Esophagus (tissue), 2 donors: ENCODE data around the gene RPRD1A. TPM values are rescaled to one million over a fixed set of nuclear protein-coding genes. Genes with fewer than 3 reads are reported as not detected.
"Not testable (repeated sequence)": the region's sequence is repeated elsewhere in the genome, so short reads cannot be mapped to it uniquely, and the experiment has no call there.

ENCODE experiments used
- H3K27ac ChIP-seq, 2 donors: one replicate each; pipeline ENCODE4 v1.5.1; 2013; ENCODE audit warnings: low read depth in 2 of 2, mild to moderate bottlenecking in 2 of 2, inconsistent platforms in 1 of 2, low read length in 1 of 2, moderate library complexity in 1 of 2
- H3K27me3 ChIP-seq, 2 donors: one replicate each; pipeline ENCODE4 v1.6.1; 2013; ENCODE audit warnings: low read length in 2 of 2, control low read depth in 1 of 2, mild to moderate bottlenecking in 1 of 2; ENCODE audit not compliant: insufficient read depth in 2 of 2, control insufficient read depth in 1 of 2
- H3K36me3 ChIP-seq, 2 donors: one replicate each; pipeline ENCODE4 v1.6.1; 2013; ENCODE audit warnings: low read length in 1 of 2; ENCODE audit not compliant: control insufficient read depth in 2 of 2, insufficient read depth in 2 of 2
- H3K4me1 ChIP-seq, 2 donors: one replicate each; pipeline ENCODE4 v1.6.1; 2013; ENCODE audit warnings: low read length in 1 of 2; ENCODE audit not compliant: control insufficient read depth in 2 of 2, insufficient read depth in 2 of 2
- H3K4me3 ChIP-seq, 2 donors: one replicate each; pipeline ENCODE4 v1.5.1; 2013; ENCODE audit warnings: low read length in 2 of 2, mild to moderate bottlenecking in 2 of 2, low read depth in 1 of 2, moderate library complexity in 1 of 2
- H3K9me3 ChIP-seq, 2 donors: one replicate each; pipeline ENCODE4 v1.6.1; 2013; ENCODE audit warnings: mild to moderate bottlenecking in 2 of 2, low read depth in 1 of 2, low read length in 1 of 2, moderate library complexity in 1 of 2; ENCODE audit not compliant: control insufficient read depth in 2 of 2, insufficient read depth in 1 of 2
- WGBS, 2 donors: extraction: QIAGEN DNeasy Blood & Tissue Kit; methylation state at CpG; one replicate each; pipeline ENCODE4 v1.1.7; 2013; 5-methylcytosine and 5-hydroxymethylcytosine counted together
- polyA plus RNA-seq, 2 donors: library from polyadenylated mRNA; stranded (reverse); fragments of 200-250 nt; gene quantifications; one replicate each; pipeline ENCODE4 v1.2.3, GENCODE V29; 2013
- donor health status: healthy with polysubstance abuse.
- donor health status: Bipolar disorder and iron deficiency.

Gene RPRD1A
- polyA plus RNA-seq, 2 donors = 14.8 to 15.0 TPM

DNA sequence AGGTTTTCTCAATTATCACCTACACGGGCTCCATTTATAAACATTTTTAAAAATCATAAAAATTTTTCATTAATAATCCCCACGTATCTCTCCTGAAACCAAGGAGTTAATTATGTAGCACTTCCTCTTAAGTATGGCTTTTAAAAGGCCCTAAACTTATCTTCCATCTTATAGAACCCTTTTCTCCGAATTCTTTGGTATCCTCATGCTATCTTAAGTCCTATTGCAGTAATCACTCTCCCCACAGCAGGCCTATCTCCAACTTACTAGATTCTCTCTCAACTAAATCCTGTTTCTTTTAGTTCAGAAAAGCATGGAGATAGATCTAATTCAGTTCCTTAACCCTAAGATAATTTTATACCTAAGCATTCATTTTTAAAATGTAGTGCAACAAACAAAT lies 26.2 kb downstream of the RPRD1A start:
- Histone ChIP-seq H3K4me1 (peaks cover 0 to 3% of the 10 kb centered on the region in 2 donors), H3K36me3 (no peaks in the 10 kb centered on the region), H3K27me3 (no peaks in the 10 kb centered on the region), H3K27ac (no peak overlapping the region), H3K9me3 (peaks cover 5 to 7% of the 10 kb centered on the region in 2 donors), H3K4me3 (no peak overlapping the region)
- WGBS, 2 donors = 92 to 93% methylated on average over 3 of the region's 3 CpGs

DNA sequence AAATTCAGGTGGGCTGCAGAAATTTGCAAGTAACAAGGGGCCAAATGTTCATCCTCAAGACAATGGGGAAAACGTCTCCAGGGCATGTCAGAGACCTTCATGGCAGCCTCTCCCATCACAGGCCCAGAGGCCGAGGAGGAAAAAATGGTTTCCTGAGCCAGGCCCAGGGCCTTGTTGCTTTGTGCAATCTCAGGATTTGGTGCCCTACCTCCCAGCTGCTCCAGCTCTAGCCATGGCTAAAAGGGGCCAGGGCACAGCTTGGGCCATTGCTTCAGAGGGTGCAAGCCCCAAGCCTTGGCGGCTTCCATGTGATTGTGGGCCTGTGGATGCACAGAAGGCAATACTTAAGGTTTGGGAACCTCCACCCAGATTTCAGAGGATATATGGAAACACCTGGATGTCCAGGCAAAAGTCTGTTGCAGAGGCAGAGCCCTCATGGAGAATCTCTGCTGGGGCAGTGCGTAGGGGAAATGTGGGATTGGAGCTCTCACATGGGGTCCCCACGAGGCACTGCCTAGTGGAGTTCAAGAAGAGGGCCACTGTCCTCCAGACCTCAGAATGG lies 29.2 kb downstream of the RPRD1A start:
- H3K27me3 ChIP-seq = no peaks in the 10 kb centered on the region
- H3K4me3 ChIP-seq = no peak overlapping the region
- peaks cover 5 to 7% of the 10 kb centered on the region in 2 donors for H3K9me3 ChIP-seq
- H3K36me3 ChIP-seq = no peaks in the 10 kb centered on the region
- H3K27ac ChIP-seq = no peak overlapping the region
- H3K4me1 ChIP-seq = no peaks in the 10 kb centered on the region
- WGBS, 2 donors = 96 to 98% methylated on average over 5 of the region's 5 CpGs

DNA sequence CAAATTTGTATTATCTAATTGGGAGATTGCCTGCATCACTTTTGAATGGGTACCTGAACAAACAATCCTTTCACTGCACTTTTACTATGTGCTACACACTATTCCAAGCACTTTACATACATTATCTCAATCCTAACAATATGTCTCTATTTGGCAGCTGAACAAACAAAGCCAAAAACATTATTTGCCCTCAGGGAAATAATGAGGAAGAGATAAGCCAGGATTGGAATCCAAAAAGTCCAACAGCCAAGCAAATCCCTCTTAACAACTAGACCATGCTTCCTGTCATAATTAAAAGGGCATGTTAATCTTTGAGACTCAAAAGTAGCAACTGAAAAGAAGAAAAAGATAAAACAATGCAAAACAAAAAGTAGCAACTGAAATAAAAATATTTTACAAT lies 32.1 kb downstream of the RPRD1A start:
- H3K27ac ChIP-seq = no peak overlapping the region
- H3K4me3 ChIP-seq = no peak overlapping the region
- peaks cover 5 to 7% of the 10 kb centered on the region in 2 donors for H3K9me3 ChIP-seq
- H3K36me3 ChIP-seq = no peaks in the 10 kb centered on the region
- no peaks in the 10 kb centered on the region for H3K27me3 ChIP-seq
- no peaks in the 10 kb centered on the region for H3K4me1 ChIP-seq

DNA sequence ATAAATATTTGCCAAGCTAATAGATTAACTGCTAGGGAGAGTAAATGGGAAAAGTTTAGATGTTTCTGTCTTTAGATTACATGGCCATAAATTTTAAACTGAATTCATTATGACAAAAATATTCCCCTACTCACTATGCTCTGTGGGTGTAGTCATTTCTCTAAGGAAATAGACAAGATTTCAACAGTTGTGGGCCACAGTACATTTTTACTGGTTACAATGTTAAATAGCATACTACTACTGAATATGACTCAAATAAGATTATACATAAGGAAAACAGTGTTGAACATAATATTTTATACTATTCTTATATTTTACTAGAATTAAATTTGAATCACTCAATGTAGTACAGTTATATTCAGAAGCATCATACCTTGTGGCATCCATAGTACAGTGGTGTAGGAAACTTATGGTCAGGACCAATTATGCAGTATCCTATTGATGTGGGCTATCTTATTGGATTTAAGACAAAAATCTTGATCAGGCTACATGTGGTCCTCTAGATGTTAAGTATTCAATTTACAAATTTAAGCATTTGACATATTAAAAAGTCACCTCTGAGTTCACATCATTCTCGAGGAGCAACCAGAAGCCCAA lies 33.0 kb downstream of the RPRD1A start:
- H3K4me1 ChIP-seq = no peaks in the 10 kb centered on the region
- H3K9me3 ChIP-seq = peaks cover 5 to 7% of the 10 kb centered on the region in 2 donors
- 92 to 94% methylated on average over 1 of the region's 1 CpG for WGBS, 2 donors
- no peak overlapping the region for H3K4me3 ChIP-seq
- H3K36me3 ChIP-seq = no peaks in the 10 kb centered on the region
- no peak overlapping the region for H3K27ac ChIP-seq
- no peaks in the 10 kb centered on the region for H3K27me3 ChIP-seq

DNA sequence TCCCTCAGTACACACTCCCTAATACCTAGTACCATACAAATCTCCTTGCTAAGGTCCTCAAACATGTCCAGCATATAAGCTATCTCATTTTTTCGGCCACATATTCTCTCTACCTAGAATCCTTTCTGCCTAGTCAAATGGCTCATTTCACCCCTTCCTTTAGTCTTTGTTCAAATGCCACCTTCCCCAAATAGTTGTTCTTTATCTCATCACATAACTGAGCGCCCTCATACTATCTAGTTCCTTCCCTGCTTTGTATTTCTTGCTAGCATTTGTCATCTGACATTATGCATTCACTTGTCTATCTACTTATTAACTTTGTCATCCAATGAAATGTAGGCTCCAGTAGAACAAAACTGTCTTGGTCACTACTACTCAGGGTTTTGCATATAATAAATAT lies 35.5 kb downstream of the RPRD1A start:
- H3K36me3 ChIP-seq = no peaks in the 10 kb centered on the region
- no peak overlapping the region for H3K4me3 ChIP-seq
- H3K27me3 ChIP-seq = no peaks in the 10 kb centered on the region
- no peak overlapping the region for H3K27ac ChIP-seq
- no peaks in the 10 kb centered on the region for H3K9me3 ChIP-seq
- 92 to 95% methylated on average over 2 of the region's 2 CpGs for WGBS, 2 donors
- no peaks in the 10 kb centered on the region for H3K4me1 ChIP-seq

DNA sequence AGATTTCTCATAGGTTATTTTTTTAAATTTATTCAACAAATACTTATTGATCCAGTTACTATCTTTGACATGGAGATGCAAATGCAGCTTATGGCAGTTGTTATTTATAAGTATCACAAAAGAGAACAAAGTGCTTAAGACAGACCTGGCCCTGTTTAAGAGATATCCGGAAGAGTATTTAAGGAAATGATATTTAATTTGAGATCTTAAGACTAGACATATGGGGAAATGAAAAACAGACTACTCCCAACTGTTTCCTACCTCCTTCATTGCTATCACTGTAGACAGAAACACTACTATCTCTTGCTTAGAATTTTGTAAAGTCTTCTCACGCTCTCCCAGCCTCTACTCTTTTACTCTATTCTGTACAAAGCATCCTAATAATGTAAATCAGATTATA lies 36.0 kb downstream of the RPRD1A start:
- Histone ChIP-seq H3K4me1 (no peaks in the 10 kb centered on the region), H3K4me3 (no peak overlapping the region), H3K36me3 (no peaks in the 10 kb centered on the region), H3K27me3 (no peaks in the 10 kb centered on the region), H3K9me3 (no peaks in the 10 kb centered on the region), H3K27ac (no peak overlapping the region)
- 91 to 95% methylated on average over 2 of the region's 2 CpGs for WGBS, 2 donors

DNA sequence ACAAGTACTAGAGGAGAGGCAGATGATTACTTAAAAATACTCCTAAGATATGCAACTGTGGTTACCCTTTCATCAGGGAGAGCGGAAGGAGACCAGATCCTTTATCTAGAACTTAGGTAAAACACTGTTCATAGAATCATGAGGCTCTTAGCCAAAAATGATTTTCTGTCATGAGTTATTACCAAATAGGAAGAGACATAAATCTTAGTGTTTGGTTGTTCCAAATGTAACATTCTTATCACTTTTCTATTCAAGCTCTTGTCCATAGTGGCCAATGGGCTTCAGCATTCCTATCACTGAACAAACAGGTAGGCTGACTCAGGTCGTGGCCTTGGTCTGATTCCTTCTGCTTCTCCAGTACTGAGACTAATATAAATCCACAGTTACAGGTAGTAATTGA lies 38.5 kb downstream of the RPRD1A start:
- Histone ChIP-seq H3K4me1 (no peaks in the 10 kb centered on the region), H3K27me3 (no peaks in the 10 kb centered on the region), H3K36me3 (no peaks in the 10 kb centered on the region), H3K4me3 (no peak overlapping the region), H3K27ac (no peak overlapping the region), H3K9me3 (no peaks in the 10 kb centered on the region)
- 77 to 87% methylated on average over 2 of the region's 2 CpGs for WGBS, 2 donors

DNA sequence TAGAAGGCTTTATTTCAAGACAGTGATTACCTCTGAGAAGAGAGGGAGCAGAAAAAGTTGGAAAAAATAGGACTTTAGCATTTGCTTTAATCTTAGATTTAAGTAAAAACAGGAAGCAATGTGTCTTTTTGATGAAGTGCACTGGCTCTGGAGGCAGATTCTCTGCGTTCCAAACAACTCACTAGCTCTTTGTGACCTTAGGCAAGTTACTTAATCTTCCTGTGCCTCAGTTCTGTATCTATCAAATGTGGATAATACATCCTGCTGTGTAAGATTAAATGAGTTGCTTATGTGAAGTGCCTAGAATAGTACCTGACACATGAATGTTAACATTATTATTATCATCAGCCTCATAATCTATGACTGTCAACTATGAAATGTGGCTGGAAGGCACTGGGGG lies 42.3 kb downstream of the RPRD1A start:
- Histone ChIP-seq H3K4me1 (no peaks in the 10 kb centered on the region), H3K4me3 (no peak overlapping the region), H3K36me3 (no peaks in the 10 kb centered on the region), H3K9me3 (no peaks in the 10 kb centered on the region), H3K27ac (no peak overlapping the region), H3K27me3 (no peaks in the 10 kb centered on the region)
- WGBS, 2 donors = 45 to 50% methylated on average over 1 of the region's 1 CpG

DNA sequence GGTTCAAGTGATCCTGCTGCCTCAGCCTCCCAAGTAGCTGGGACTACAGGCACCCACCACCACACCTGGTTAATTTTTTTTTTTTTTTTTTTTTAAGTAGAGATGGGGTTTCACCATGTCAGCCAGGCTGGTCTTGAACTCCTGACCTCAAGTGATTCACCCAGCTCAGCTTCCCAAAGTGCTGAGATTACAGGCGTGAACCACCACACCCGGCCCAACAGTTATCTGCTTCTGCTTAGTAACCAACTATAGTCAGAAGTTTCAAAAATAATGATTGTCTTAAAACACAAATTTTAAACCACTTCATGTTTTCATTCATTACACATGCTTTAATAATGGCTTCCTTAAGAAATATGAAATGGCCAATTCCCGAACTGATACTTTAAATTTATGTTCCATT lies 43.1 kb downstream of the RPRD1A start:
- H3K27ac ChIP-seq, H3K9me3 ChIP-seq, H3K27me3 ChIP-seq, H3K4me1 ChIP-seq, H3K4me3 ChIP-seq, H3K36me3 ChIP-seq: not testable (repeated sequence)
- WGBS, 2 donors = 90 to 92% methylated on average over 3 of the region's 3 CpGs

DNA sequence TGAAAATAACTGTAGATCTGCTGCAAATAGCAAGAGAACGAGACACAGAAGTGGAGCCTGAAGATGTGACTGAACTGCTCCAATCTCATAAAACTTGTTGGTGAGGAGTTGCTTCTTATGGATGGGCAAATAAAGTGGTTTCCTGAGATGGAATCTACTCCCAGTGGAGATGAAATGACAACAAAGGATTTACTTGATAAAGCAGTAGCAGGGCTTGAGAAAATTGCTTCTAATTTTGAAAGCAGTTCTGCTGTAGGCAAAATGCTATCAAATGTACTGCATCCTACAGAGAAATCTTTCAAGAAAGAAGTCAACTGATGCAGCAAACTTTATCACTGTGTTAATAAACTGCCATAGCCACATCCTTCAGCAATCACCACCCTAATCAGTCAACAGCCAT lies 44.0 kb downstream of the RPRD1A start:
- Histone ChIP-seq H3K27me3 (no peaks in the 10 kb centered on the region), H3K4me3 (no peak overlapping the region)
- 93 to 94% methylated on average over 1 of the region's 1 CpG for WGBS, 2 donors

More for the DNA sequence above, 44.0 kb downstream of the RPRD1A start:
- Histone ChIP-seq H3K36me3 (no peaks in the 10 kb centered on the region), H3K27ac (no peak overlapping the region), H3K4me1 (no peaks in the 10 kb centered on the region), H3K9me3 (no peaks in the 10 kb centered on the region)
